Panc1 (cell line): ENCODE results near the gene MAGOH. TPM values are rescaled to one million over a fixed set of nuclear protein-coding genes. Genes with fewer than 3 reads are reported as not detected.

Source experiments
- ATAC-seq: fragments of 200-7000 bp; cut with Tn5 transposase; 2 replicates; pipeline ENCODE4 v1.9.1; 2020; ENCODE audit warnings: mild to moderate bottlenecking, moderate library complexity
- BruUV-seq: library from RNA; stranded (reverse); fragments of 400-500 nt; replicated peaks from 2 replicates; lab custom pipeline; 2021; lab: Mats Ljungman, UMichigan
- CTCF ChIA-PET: fragments of 300-600 bp; sonication (Branson Sonifier 250); formaldehyde crosslinking; loops from one replicate; lab custom pipeline; 2022; ENCODE audit warnings: antibody characterized with exemption; lab: Charles Lee
- POLR2A ChIA-PET: fragments of 300-600 bp; sonication (Branson Sonifier 250); formaldehyde crosslinking; loops from one replicate; lab custom pipeline; 2022; ENCODE audit warnings: antibody characterized with exemption; lab: Charles Lee
- DNase-seq: peaks from one replicate; pipeline ENCODE4 v3.0.0-alpha.2; 2010; ENCODE audit warnings: low read depth, low spot score
- H3K27ac ChIP-seq: 2 replicates; pipeline ENCODE4 v1.5.1; 2011; ENCODE audit warnings: mild to moderate bottlenecking, low read length, inconsistent platforms
- H3K27me3 ChIP-seq: fragments of 200-500 bp; sonication (Bioruptor generic); 2 replicates; pipeline ENCODE4 v1.6.0; 2014; ENCODE audit warnings: low read length, inconsistent platforms; ENCODE audit not compliant: control insufficient read depth, insufficient read depth
- H3K36me3 ChIP-seq: fragments of 200-500 bp; sonication (Bioruptor generic); 2 replicates; pipeline ENCODE4 v1.5.1; 2014; ENCODE audit warnings: inconsistent platforms, mild to moderate bottlenecking, low read length, moderate library complexity; ENCODE audit not compliant: control insufficient read depth, insufficient read depth
- H3K4me1 ChIP-seq: 2 replicates; pipeline ENCODE4 v1.5.1; 2011; ENCODE audit warnings: inconsistent platforms, mild to moderate bottlenecking, low read length, moderate library complexity; ENCODE audit not compliant: control insufficient read depth, insufficient read depth
- H3K4me3 ChIP-seq, 2 experiments: 2 replicates each; pipeline ENCODE4 v1.5.1; 2011 to 2012; ENCODE audit warnings: low read depth in 2 of 2, low read length in 2 of 2, mild to moderate bottlenecking in 2 of 2, inconsistent platforms in 1 of 2, moderate library complexity in 1 of 2
- H3K9me3 ChIP-seq: fragments of 200-500 bp; sonication (Bioruptor generic); 2 replicates; pipeline ENCODE4 v1.5.1; 2014; ENCODE audit warnings: low read depth, mild to moderate bottlenecking, inconsistent platforms, low read length, moderate library complexity; ENCODE audit not compliant: control insufficient read depth, insufficient read depth
- CTCF ChIP-seq: fragments of 450-650 bp; IDR thresholded peaks from 2 replicates; pipeline ENCODE4 v1.5.1; 2017; ENCODE audit warnings: mild to moderate bottlenecking
- POLR2AphosphoS5 ChIP-seq: IDR thresholded peaks from 2 replicates; pipeline ENCODE4 v1.6.1; 2012; ENCODE audit warnings: mild to moderate bottlenecking, low read depth, low read length, moderate library complexity
- REST ChIP-seq, 2 experiments: IDR thresholded peaks; 2 replicates each; pipeline ENCODE4 v1.6.1; 2011 to 2012; ENCODE audit warnings: low read depth in 2 of 2, control low read depth in 1 of 2, low read length in 1 of 2, mild to moderate bottlenecking in 1 of 2, moderate library complexity in 1 of 2; ENCODE audit not compliant: insufficient read depth in 1 of 2
- SIN3A ChIP-seq: IDR thresholded peaks from 2 replicates; pipeline ENCODE4 v1.6.1; 2012; ENCODE audit warnings: low read depth, mild to moderate bottlenecking, low read length, moderate library complexity, borderline replicate concordance; ENCODE audit not compliant: insufficient read depth
- TCF7L2 ChIP-seq: IDR thresholded peaks from 2 replicates; pipeline ENCODE4 v1.6.1; 2011; ENCODE audit warnings: mild to moderate bottlenecking, low read depth, low read length, inconsistent platforms
- in situ Hi-C: cut with HindIII; loops from 2 replicates; pipeline ENCODE4 v1.10.0; 2016; ENCODE audit warnings: low sequenced_read_pairs, low pct_unique_long_range_greater_than_20kb
- intact Hi-C: fragments of 100-400 bp; cut with micrococcal nuclease; formaldehyde crosslinking; loops from one replicate; pipeline ENCODE4 v1.10.0; 2022; ENCODE audit not compliant: unreplicated experiment
- total RNA-seq: library from RNA; stranded (reverse); gene quantifications from one replicate; pipeline ENCODE4 v1.2.1, GENCODE V29; 2021; ENCODE audit not compliant: unreplicated experiment

The MAGOH gene
- total RNA-seq, 1 experiment from 2014 or later = 63.8 TPM

GRCh38 chr1:53276902-53277281, 38.6 kb upstream of the MAGOH start:
- CTCF ChIA-PET = interaction anchor here (2.8 kb wide), 1 partner anchor 116 kb away, joined by 45 read pairs; no protein-coding TSS in a partner anchor
- no peak for ATAC-seq

GRCh38 chr1:53276153-53276901, 38.0 kb upstream of the MAGOH start:
- H3K9me3 ChIP-seq = no peaks in the 10 kb centered on the region
- no peaks in the 10 kb centered on the region for H3K4me1 ChIP-seq
- H3K4me3 ChIP-seq = no peak overlapping the region
- in situ Hi-C loops = no loop called here
- H3K36me3 ChIP-seq = no peaks in the 10 kb centered on the region; the same call in 1 of the 2 replicates
- no peaks in the 10 kb centered on the region for H3K27me3 ChIP-seq
- no peak overlapping the region for H3K27ac ChIP-seq
- intact Hi-C loops = no loop called here
- POLR2A ChIA-PET = no interaction called here
- ATAC-seq = 0 out of 2 replicates have a peak, but pooled peaks have one; percentile 40
- CTCF ChIA-PET = interaction anchor here (0.5 to 0.9 kb wide), 2 partner anchors 117 to 133 kb away, joined by 3 to 5 read pairs; no protein-coding TSS in a partner anchor
- DNase-seq = no peak
- BruUV-seq = no TSS peak
- TF ChIP-seq REST (IDR thresholded peaks at IDR 0.05; ENCODE audit: insufficient read depth in 1 of 2, low read depth in 2 of 2, low read length in 1 of 2) (no peak), POLR2AphosphoS5 (no peak), CTCF (no peak), TCF7L2 (no peak)

More at GRCh38 chr1:53276902-53277281, 38.6 kb upstream of the MAGOH start:
- no peaks in the 10 kb centered on the region for H3K9me3 ChIP-seq
- no peaks in the 10 kb centered on the region for H3K27me3 ChIP-seq
- intact Hi-C loops (no loop called here), in situ Hi-C loops (no loop called here)
- no peak for DNase-seq
- H3K27ac ChIP-seq = no peak overlapping the region
- H3K36me3 ChIP-seq = no peaks in the 10 kb centered on the region; the same call in 1 of the 2 replicates
- no peak for TF ChIP-seq SIN3A
- no peak for TF ChIP-seq CTCF
- TF ChIP-seq TCF7L2 = no peak
- TF ChIP-seq REST (IDR thresholded peaks at IDR 0.05; ENCODE audit: insufficient read depth in 1 of 2, low read depth in 2 of 2, low read length in 1 of 2) = no peak
- no peak for TF ChIP-seq POLR2AphosphoS5
- POLR2A ChIA-PET = no interaction called here
- no peak overlapping the region for H3K4me3 ChIP-seq
- BruUV-seq = no TSS peak
- no peaks in the 10 kb centered on the region for H3K4me1 ChIP-seq
